ENCODE results near the gene P2RX3.
A peak's percentile ranks its signal among the peaks of the same experiment; 100 is the strongest.
"Not testable (repeated sequence)": the region's sequence is repeated elsewhere in the genome, so short reads cannot be mapped to it uniquely, and the experiment has no call there.

Gene P2RX3

DNA sequence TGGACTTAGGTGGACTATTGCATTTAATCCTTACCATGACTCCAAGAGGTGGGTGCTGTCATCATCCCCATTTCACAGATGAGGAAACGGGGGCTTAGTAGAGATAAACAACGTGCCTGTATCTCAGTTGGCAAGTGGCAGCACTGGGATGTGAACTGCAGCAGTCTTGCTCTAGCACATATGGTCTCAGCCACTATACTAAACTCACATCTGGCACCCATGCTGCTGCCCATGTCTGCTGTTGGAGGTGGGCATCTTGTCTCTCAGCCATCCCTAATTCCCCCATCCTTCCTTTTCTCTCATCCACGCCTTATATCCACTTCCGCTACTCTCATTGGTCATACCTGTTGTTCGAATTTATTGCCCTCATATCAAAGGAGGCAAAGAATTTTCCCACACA lies 39.0 kb downstream of the P2RX3 start:
- no peak for DNase-seq

DNA sequence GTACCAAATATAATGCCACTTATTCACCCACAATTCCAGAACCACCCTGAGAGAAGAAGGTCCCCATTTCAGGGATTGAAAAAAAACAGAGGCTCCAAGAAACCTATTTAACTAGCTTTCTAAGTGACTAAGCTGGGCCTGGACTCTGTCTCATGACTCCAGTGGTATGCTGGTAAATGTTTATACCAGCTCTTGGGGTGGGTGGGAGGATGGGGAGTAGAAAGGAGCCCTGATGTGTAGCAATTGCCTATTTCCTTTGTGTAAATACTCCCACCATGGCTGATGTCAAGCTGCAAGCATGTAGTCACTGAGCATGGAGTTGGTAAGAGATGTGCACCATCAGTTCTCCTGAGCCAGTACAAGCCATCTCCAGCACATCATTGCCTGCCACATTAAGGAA lies 40.0 kb downstream of the P2RX3 start:
- no peak for DNase-seq

DNA sequence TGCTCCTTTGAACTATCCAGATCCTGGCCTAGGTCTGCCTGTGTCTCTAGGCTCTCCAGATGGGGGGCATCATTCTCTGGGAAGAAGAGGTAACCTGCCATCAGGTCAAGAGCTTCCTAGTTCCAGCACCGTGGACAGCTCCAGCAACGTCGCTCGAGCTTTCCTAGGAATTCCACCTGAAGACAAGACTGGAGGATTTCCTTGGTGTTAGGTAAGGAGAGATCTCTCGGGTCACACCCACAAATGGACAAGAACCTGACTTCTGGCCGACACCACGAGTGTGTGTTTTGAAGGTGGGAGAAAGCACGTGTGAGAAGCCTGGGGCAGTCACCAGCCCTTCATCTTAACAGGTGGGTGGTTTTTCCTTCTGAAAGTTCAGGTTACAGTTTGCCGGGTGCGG lies 41.6 kb downstream of the P2RX3 start:
- DNase-seq, result no peak

DNA sequence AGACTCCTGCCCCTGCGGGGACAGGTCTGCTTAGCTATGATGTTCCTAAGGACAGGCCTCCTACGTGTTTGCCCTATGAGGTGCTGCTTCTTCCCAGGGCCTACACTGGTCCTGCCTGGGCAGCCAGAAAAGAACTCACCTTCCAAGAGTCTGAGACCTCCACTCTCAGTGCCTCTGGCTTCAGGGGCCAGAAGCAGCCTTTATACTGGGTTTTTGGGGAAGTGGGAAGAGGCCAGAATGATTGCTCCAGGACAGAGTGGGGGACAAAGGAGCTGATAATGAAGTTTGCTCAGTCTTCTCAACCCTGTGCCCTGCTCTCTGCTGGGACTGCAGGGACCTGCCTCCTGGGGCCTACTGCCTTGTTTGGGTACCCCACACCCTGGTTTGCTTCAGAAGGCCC lies 42.8 kb downstream of the P2RX3 start, which contains the start of gene PRG3:
TSS of gene PRG3 (minus strand) at position 176 of the 400 bp plus-strand sequence. CDS start 442 bp downstream, outside the sequence.
- no peak for DNase-seq

DNA sequence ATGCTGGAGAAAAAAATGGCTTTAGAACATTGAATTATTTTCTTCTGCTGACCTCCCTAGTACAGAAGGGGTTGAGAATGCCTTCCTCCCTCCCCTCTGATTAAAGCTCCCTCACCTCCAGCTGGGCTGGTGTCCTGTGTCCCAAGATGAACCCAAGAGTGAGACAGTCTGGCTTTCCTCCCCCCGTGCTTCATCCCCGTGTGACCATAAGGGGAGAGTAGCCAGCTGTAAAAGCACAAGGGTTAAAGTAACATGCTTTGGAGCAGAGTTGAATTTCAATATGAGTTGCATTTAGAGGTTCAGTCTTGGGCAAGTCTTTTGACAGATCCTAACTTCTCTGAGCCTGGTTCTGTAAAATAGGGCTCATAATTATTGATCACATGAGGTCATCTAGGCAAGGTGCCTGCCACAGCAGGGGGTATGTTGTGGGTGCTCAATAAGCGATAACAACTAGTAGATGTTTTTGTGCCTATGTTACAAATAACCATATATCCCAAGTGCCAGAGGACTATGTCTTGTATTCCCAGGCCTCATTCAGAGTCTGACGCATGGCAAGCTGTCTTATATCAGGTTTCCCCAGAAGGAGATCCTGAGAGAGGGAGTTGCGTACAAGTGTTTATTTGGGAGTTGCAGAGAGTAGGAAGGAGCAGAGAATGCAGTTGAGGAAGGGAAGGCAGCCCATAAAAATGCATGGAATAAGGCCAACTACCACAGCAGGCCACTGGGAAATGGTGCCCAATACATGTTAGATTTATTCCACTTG lies 48.2 kb downstream of the P2RX3 start:
- DNase-seq, result no peak

DNA sequence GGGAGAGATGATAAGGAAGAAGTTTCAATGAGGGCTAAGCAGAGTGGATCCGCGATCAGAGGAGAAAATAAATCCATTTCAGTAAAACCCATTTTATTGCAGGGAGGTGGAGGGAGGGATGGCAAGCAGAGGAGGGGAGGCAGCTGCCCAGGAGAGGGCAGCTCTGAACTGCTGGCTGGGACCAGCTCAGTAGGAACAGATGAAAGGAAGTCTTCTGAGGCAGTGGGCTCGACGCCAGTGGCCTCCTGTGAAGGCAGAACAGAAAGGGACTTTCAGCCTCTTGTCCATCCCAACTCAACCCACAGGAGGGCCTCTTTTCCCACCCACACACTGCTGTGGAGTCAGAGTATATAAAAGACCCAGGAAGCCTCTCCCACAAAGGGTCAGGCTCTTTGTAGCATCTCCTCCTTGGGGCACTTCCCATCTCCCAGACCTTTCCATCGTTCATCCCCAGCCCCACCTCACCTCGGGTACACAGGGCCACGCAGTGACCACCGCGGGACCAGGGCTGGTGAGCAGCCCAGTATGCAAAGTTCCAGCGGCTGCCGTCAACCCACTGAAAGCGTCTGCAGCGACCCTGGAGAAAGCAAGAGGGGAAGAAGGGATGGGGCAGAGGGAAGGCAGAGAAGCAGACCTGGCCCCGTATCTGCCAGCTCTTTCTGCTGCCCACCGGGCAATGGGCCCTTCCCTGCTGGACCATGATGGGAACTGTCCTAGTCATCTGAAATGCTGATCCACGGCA lies 49.3 kb downstream of the P2RX3 start:
- DNase-seq, result no peak

DNA sequence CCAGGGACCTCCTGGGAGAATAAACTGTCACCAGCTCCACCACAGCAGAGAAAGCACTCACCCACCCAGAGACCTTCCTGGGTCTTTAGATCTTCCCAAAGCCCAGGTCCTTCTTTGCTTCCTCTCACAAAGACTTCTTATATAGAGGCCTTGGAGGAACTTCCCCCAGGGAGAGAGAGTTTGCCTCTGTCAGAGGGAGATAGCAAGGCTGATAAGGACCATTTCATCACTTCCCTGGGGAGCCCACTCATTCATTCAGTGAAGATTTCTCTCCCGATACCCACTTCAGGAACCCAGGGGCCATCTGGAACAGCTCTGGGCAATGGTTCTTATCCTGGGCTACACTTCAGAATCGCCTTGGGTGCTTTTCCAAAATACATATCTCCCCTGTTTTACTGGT lies 52.4 kb downstream of the P2RX3 start, which contains the start of gene PRG2:
TSS of gene PRG2 (minus strand) at position 116 of the 400 bp plus-strand sequence. CDS start 706 bp downstream, outside the sequence.
- no peak for DNase-seq

DNA sequence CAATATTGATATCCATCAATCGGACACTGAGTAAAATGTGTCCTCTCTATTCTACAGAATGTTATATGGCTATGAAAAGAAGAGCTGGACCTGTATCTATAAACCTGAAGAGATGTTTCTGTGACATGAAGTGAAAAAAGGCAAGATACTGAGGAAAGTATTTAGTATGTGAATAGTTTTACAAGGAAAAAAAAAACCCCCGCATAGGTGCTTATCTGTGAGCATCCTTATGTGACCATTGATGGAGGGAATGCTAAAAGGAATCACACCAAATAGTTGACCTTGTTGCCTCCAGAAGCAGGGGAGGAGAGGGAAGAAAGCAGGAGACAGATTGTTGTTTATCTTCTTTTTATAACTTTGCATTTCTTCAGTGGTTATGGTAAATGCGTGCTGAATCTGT lies 53.0 kb downstream of the P2RX3 start:
- no peak for DNase-seq

DNA sequence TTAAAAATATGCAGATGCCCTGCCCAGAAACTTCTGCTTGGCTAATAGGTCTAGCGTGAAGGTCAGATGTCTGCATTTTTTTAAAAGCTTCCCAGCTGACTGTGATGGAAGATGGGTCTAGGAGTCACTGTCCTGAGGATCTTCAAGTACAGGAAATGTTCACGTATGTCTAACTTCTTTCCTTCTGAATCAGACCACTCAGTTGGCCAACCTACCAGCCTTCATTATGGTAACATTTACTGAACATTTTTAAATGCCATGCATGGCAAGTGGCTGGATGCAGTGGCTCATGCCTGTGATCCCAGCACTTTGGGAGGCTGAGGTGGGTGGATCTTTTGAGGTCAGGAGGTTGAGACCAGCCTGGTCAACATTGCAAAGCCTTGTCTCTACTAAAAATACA lies 53.4 kb downstream of the P2RX3 start:
- no peak for DNase-seq

DNA sequence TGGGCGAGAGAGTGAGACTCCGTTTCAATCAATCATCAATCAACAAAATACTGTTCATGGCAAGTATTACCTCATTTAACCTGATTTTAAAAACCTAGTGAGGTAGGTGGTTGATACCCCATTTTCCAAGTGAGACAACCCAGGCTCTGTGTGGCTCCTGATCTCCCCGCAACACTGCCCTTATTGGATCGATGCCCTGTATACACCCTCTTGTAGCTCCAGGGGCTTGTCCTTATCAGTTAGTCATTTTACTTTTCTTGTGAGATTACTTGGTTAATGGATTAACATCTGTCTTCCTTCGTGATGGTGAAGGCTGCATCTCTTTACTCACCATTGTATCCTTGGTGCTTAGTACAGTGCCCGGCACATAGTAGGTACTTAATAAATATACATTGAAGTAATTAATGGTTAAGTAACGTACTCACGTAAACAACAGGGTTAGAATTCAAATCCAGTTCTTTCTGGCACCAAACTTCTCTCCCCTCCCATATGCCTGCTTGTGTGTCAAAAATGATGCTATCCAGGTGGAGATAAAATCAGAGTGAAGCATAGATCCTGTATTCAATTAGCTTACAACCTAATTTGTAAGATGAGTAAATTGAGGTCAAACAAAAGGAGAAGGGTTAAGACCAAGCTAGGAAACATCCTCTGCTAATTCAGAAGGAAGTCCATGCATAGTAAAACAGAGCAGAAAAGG lies 54.1 kb downstream of the P2RX3 start:
- DNase-seq, result no peak

DNA sequence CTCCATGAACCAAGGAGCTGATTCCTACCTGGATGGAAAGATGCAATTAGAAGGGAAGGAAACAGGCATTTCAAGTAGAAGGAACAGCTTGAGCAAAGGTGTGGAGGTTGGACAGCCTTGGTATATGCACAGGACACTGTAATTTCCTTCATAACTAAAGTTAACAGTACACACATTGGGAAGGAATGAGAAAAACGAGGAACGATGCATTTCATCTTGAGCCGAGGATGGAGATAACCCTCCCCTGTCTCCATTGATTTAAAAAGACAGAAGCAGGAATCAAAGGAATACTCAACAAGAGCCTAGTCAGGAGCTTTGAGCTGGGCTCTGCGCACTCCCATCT lies 54.6 kb downstream of the P2RX3 start:
- DNase-seq, result no peak

DNA sequence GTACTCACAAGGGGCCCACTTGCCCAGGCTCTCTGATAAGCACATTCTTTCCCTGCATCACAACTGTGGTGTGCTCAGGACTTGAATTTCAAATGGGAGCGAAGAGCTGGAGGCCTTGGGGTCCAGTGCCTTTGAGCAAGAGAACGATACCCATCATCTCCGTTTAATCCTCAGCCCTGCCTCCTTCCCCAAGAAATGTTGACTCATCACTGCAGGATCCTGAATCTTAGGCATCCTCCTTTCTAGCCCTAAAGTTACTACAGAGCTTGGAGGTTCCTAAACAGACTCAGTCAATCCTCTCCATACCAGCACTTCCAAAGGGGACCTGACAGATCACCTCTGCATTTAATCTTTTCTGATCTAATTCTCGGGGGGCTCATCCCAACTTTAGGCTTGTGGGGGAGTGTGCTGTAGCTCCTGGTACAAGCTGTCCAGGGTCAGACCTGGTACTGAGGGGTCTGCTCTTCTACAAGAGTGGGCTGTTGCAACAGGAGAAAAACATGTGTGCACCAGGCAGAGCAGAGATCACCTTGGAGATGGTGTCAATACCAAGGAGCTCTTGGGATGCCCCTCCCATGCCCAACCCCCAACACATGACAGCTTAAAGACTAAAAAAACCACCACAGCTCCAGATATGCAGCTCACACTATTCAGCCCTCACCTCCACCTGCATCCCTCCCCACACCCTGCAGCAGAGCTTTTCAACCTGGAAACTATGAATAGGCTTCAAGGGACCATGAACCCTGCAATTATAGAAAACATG lies 56.2 kb downstream of the P2RX3 start:
- DNase-seq, result no peak

DNA sequence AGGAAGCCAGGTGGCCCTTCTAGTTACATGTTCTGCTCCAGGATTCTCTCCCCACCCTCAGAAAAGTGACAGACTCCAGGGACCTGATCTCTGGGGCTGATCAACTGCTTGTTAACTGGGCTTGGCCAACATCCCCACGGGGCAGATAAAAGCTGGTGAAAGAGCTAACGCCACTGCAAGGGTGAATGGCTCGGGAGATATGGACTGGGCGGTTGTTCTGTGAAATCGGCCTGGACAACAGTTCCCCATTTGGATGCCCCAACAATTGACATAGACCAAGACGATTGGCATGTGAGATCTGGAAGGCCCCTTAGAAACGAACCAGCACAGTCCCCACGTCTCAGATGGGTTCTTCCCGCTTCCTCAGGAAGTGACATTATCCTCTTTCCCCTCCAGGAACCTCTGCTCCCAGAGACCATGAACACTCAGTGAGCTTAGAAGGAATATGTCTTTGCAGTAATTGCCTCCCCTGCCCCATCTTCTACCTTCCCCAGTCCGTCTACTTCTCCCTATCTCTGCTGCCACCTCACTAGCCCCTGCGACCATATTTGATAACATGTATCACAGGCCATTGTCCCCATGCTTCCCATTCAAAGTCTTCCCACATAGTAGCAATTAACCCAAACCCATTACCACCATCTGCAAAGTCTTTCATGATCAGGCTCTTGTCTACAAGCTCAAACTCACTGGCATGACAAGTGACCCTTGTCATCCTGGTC lies 57.9 kb downstream of the P2RX3 start:
- DNase-seq, result no peak

DNA sequence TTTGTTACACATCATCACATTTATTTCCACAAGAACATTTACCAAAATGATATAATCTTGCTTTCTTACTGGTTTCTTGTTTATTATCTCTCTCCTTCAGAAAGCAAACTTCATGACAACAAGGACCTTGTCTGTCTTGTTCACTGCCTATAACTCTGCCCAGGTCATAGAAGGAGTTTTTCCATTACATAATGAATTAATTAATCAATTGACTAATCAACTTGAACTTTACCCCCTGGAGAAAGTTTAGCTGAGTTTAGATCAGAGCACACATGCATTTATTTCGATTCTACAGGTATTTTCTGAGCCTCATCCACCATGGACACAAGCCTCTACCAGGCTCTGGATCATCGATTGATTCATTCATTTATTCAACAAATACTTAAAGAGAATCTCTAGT lies 58.6 kb downstream of the P2RX3 start:
- DNase-seq, result no peak

DNA sequence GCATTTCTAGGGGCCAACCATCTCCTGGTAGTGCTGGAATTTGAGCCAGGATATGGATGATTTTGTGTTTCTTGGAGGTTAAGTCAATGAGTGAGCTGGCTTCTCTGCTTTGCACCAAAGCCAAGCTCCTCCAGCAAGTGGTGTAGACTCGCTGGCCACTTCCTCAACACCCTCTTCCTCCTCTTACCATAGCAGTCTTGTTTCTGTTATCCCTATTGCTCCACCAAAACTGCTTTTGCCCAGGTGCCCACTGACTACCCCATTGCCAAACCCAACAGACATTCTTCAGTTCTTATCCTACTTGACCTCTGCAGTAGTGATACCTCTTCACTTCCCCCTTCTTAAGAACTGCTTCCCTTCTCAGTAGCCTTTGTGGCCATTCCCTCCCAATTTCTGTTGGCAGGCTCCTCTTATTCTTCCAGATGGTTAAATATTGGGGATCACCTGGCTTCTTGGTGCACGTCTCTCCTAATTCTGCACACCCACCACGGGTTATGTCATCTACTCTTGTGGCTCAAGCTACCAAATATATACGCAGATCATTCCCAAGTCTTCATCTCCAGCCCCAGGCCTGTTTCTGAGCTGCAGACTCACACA lies 59.3 kb downstream of the P2RX3 start:
- no peak for DNase-seq

DNA sequence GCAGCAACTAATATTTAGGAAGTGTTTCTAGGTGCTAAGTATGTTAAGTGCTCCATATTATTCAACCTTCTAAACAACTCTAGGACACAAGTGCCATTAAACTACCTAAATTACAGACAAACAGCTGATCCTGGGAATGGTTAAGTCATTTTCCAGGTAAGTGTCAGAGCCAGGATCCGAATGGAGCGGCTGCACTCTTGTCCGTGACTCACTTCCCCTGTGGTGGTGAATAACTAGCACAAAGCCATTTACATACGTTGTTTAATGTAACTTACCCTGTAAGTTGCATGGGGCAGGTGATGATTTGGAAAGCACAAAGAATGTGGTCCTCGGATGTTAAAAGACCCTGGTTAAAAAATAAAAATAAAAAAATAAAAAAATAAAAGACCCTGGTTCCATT lies 61.1 kb downstream of the P2RX3 start:
- no peak for DNase-seq

DNA sequence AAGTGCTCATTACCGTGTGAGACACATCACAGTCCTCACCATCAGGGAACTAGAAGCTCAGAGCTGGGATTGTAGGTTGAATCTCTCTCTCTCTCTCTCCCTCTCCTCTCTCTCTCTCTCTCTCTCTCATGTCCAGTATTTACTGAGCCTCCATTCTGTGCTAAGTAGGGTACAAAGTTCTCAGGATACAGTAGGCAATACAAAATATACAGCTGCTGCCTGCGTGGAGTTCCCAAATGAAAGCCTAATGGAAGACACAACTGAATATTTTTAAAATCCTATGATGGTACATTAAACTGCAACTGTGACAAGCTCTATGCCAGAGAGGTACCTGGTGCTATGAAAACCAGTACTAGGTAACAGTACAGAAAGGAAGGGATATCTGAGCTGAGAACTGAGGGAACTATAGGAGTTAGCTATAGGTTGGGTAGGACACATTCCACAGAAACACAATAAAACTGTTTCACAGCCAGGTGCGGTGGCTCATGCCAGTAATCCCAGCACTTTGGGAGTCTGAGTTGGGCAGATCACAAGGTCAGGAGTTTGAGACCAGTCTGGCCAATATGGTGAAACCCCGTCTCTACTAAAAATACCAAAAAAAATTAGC lies 61.9 kb downstream of the P2RX3 start:
- DNase-seq, result no peak

DNA sequence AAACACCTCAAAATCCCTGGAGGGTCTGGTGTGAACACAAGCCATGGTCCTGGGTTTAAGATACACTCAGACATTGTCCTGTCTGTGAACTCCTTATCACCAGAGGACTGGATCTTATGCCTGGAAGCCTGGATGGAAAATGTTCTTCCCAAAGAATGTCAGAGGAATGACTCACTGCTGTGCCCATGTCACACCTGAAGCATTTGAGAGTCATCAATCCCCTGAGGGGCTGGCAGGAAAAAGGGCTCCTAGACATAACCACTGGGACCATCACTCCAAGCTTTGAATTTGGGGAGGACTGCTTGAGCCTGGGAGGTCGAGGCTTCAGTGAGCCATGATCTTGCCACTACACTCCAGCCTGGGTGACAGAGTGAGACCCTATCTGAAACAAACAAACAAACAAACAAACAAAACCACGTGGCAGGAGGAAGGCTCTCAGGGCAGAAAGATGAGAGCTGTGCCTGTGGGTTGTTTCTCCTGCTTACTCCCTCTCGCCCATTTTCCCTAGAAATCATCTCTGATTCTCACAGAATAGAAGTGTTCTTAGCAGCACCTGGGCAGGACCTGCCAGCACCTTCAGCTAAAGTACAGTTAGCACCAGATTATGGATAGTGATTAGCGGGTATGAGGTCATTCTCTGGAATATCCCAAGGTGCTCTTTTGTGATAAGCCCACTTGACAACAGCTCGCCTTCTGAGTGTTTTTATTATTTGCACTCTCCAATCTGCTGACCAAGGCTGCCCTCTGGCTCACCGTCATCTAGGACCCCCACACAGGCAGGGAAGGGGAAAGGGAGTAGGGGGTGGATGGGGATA lies 64.2 kb downstream of the P2RX3 start:
- peak; percentile 28 for DNase-seq

DNA sequence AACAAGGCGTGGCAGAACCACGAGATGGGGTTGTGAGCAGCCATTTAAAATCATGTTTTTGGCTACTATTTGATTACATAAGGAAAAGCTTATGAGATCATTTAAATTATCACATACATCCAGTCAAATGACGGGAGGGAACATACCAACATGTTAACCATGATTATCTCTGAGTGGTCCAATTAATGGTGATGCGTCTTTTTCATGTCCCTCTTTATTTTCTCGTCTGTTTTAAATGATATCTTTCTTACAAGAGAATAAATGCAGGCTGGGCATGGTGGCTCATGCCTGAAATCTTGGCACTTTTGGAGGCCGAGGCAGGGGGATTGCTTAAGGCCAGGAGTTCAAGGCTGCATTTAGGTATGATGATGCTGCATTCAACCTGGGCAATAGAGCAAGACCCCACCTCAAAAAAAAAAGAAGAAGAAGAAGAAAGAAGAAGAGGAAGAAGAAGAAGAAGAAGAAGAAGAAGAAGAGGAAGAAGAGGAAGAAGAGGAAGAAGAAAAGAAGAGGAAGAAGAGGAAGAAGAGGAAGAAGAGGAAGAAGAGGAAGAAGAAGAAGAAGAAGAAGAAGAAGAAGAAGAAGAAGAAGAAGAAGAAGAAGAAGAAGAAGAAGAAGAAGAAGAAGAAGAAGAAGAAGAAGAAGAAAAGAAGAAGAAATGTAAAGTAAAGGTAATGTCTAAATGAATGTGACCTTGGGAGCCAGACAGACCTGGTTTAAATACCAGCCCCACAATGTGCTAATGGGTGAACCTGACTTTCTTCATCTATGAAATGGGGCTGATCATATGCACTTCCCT lies 65.0 kb downstream of the P2RX3 start:
- DNase-seq, result not testable (repeated sequence)

DNA sequence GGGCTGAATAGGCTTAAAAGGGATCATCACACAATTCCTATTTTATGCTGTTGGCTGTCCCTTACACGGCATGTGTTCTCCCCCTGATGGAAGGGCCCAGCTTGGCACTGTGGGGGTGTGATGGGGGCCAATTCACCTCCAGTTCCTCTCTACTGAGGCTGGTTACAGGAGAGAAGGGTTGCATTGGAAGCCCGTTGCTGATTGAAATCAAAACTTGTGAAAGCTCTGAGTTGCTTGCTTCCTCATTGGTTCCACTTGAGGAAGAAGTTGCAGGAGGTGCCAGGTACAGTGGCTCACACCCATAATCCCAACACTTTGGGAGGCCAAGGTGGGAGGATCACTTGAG lies 65.6 kb downstream of the P2RX3 start:
- DNase-seq, result no peak

All from NCI-H2227 treated with DMSO at 0.1 percent for 48 hours (cell line).